ENCODE measurements around the gene AKAP6. TPM values are rescaled to one million over a fixed set of nuclear protein-coding genes. Genes with fewer than 3 reads are reported as not detected.

Gene AKAP6
- total and polyA plus RNA-seq, 12 donors, result 0.71 to 24.7 (median 8.1) TPM

- H3K9me3 ChIP-seq (replicated peaks in 1 of 3), result no peaks in the 10 kb centered on the region
- no peaks in the 10 kb centered on the region for H3K36me3 ChIP-seq (replicated peaks in 1 of 2)
- intact Hi-C loops (cut with DNase I), result no loop called here
These were observed 17.1 kb upstream of the AKAP6 start for GRCh38 chr14:32312010-32312331.

GRCh38 chr14:32313844-32314376 is 15.2 kb upstream of the AKAP6 start:
- intact Hi-C loops (cut with DNase I), result no loop called here
- DNase-seq, result no peak
- H3K27ac ChIP-seq, result no peak overlapping the region
- TF ChIP-seq CTCF (IDR thresholded peaks at IDR 0.05) (no peak), POLR2A (IDR thresholded peaks at IDR 0.05) (no peak)
- H3K4me3 ChIP-seq, result no peak overlapping the region
- H3K9me3 ChIP-seq (replicated peaks in 1 of 3), result no peaks in the 10 kb centered on the region
- H3K4me1 ChIP-seq (replicated peaks in 1 of 2), result no peaks in the 10 kb centered on the region
- H3K36me3 ChIP-seq (replicated peaks in 1 of 2), result no peaks in the 10 kb centered on the region
- no peaks in the 10 kb centered on the region for H3K27me3 ChIP-seq
- WGBS, 4 donors, result 84 to 94% (median 92%) methylated on average over 5 of the region's 5 CpGs

More at GRCh38 chr14:32312010-32312331, 17.1 kb upstream of the AKAP6 start:
- Histone ChIP-seq H3K4me3 (no peak overlapping the region), H3K4me1 (replicated peaks in 1 of 2) (no peaks in the 10 kb centered on the region), H3K27ac (no peak overlapping the region), H3K27me3 (no peaks in the 10 kb centered on the region)
- 54 to 71% (median 66%) methylated on average over 4 of the region's 4 CpGs for WGBS, 4 donors
- TF ChIP-seq CTCF (IDR thresholded peaks at IDR 0.05), result no peak
- no peak for TF ChIP-seq POLR2A (IDR thresholded peaks at IDR 0.05)
- no peak for DNase-seq

GRCh38 chr14:32318087-32318795 is 10.9 kb upstream of the AKAP6 start:
- TF ChIP-seq CTCF (IDR thresholded peaks at IDR 0.05) (no peak), POLR2A (IDR thresholded peaks at IDR 0.05) (no peak)
- no peak overlapping the region for H3K4me3 ChIP-seq
- intact Hi-C loops (cut with DNase I), result no loop called here
- no peak overlapping the region for H3K27ac ChIP-seq
- H3K9me3 ChIP-seq (replicated peaks in 1 of 3), result no peaks in the 10 kb centered on the region
- no peaks in the 10 kb centered on the region for H3K36me3 ChIP-seq (replicated peaks in 1 of 2)
- H3K4me1 ChIP-seq (replicated peaks in 1 of 2), result no peaks in the 10 kb centered on the region
- no peak for DNase-seq
- H3K27me3 ChIP-seq, result no peaks in the 10 kb centered on the region
- WGBS, 4 donors, result 84 to 90% (median 87%) methylated on average over 7 of the region's 7 CpGs

- H3K4me3 ChIP-seq, result no peak overlapping the region
- H3K27ac ChIP-seq, result no peak overlapping the region
- TF ChIP-seq POLR2A (IDR thresholded peaks at IDR 0.05) (no peak), CTCF (IDR thresholded peaks at IDR 0.05) (no peak)
- intact Hi-C loops (cut with DNase I), result no loop called here
- H3K27me3 ChIP-seq, result no peaks in the 10 kb centered on the region
- no peaks in the 10 kb centered on the region for H3K4me1 ChIP-seq (replicated peaks in 1 of 2)
- H3K36me3 ChIP-seq (replicated peaks in 1 of 2), result no peaks in the 10 kb centered on the region
- DNase-seq, result no peak
- no peaks in the 10 kb centered on the region for H3K9me3 ChIP-seq (replicated peaks in 1 of 3)
These were observed 9.6 kb upstream of the AKAP6 start for GRCh38 chr14:32319368-32320049.

Data from adrenal gland (tissue), 12 donors.